Esophagus muscularis mucosa (tissue), 3 donors: ENCODE results near the gene SMPDL3B.

Source experiments
- POLR2A ChIP-seq: fragments of 450-650 bp; IDR thresholded peaks from one replicate; pipeline ENCODE4 v1.6.1; 2017; ENCODE audit warnings: antibody characterized with exemption, moderate library complexity, mild to moderate bottlenecking, low read depth
- TF ChIP-seq, protein P1 (sequence below), 3 experiments: fragments of 200-600 bp in 2 of 3; fragments of 450-650 bp in 1 of 3; sonication (generic) in 2 of 3; IDR thresholded peaks; one replicate each; pipeline ENCODE4 v1.5.1; 2017 to 2019; ENCODE audit warnings: antibody characterized with exemption in 3 of 3, mild to moderate bottlenecking in 2 of 3, moderate library complexity in 1 of 3

DNA sequence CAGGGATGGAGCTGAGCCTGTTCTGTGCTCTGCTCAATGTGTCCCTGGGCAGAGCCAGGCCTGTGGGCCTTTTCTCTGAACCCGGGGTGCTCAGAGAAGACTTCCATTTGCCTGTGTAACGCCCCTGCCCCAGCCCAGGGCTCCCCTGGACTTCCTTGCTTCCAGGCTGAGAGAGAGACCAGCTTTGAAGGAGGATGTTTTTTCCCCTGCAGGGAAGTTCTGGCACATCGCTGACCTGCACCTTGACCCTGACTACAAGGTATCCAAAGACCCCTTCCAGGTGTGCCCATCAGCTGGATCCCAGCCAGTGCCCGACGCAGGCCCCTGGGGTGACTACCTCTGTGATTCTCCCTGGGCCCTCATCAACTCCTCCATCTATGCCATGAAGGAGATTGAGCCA lies 10.2 kb downstream of the SMPDL3B start:
- TF ChIP-seq, protein P1, sequence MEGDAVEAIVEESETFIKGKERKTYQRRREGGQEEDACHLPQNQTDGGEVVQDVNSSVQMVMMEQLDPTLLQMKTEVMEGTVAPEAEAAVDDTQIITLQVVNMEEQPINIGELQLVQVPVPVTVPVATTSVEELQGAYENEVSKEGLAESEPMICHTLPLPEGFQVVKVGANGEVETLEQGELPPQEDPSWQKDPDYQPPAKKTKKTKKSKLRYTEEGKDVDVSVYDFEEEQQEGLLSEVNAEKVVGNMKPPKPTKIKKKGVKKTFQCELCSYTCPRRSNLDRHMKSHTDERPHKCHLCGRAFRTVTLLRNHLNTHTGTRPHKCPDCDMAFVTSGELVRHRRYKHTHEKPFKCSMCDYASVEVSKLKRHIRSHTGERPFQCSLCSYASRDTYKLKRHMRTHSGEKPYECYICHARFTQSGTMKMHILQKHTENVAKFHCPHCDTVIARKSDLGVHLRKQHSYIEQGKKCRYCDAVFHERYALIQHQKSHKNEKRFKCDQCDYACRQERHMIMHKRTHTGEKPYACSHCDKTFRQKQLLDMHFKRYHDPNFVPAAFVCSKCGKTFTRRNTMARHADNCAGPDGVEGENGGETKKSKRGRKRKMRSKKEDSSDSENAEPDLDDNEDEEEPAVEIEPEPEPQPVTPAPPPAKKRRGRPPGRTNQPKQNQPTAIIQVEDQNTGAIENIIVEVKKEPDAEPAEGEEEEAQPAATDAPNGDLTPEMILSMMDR (IDR thresholded peaks at IDR 0.05), result no peak
- TF ChIP-seq POLR2A, result no peak
